Cerebellar cortex (tissue), 1 donor: ENCODE data around the gene HDAC7.
"Not testable (repeated sequence)": the region's sequence is repeated elsewhere in the genome, so short reads cannot be mapped to it uniquely, and the experiment has no call there.

Experiments
- DNase-seq: peaks from one replicate; pipeline ENCODE4 v3.0.0-alpha.2; 2015; ENCODE audit warnings: low spot score

Gene HDAC7

GRCh38 chr12:47849261-47849660 is 29.6 kb upstream of the HDAC7 start:
- no peak for DNase-seq

GRCh38 chr12:47848853-47849252 is 29.1 kb upstream of the HDAC7 start:
- DNase-seq: no peak

GRCh38 chr12:47846294-47846996 is 26.7 kb upstream of the HDAC7 start:
- no peak for DNase-seq

- DNase-seq: no peak
Measured at GRCh38 chr12:47845081-47845480, 25.4 kb upstream of the HDAC7 start.

- DNase-seq: no peak
Measured at GRCh38 chr12:47844264-47845019, 24.7 kb upstream of the HDAC7 start.

GRCh38 chr12:47843226-47843980 is 23.7 kb upstream of the HDAC7 start:
- no peak for DNase-seq

GRCh38 chr12:47842543-47842942 is 22.8 kb upstream of the HDAC7 start:
- not testable (repeated sequence) for DNase-seq

GRCh38 chr12:47841910-47842309 is 22.2 kb upstream of the HDAC7 start:
- DNase-seq: no peak

GRCh38 chr12:47841501-47841900 is 21.8 kb upstream of the HDAC7 start:
- DNase-seq: no peak

GRCh38 chr12:47840571-47840970 is 20.9 kb upstream of the HDAC7 start:
- no peak for DNase-seq

- no peak for DNase-seq
Measured at GRCh38 chr12:47839214-47839876, 19.6 kb upstream of the HDAC7 start.

- DNase-seq: peak; percentile 36
Measured at GRCh38 chr12:47838286-47838931, 18.7 kb upstream of the HDAC7 start.

GRCh38 chr12:47837190-47838171 is 17.8 kb upstream of the HDAC7 start:
- peak; percentile 88 for DNase-seq

GRCh38 chr12:47835831-47836155 is 16.1 kb upstream of the HDAC7 start:
- no peak for DNase-seq

- DNase-seq: no peak
Measured at GRCh38 chr12:47835006-47835830, 15.5 kb upstream of the HDAC7 start.

- DNase-seq: no peak
Measured at GRCh38 chr12:47834199-47834903, 14.6 kb upstream of the HDAC7 start.

GRCh38 chr12:47833591-47834012 is 13.9 kb upstream of the HDAC7 start:
- DNase-seq: no peak

GRCh38 chr12:47832263-47832933 is 12.7 kb upstream of the HDAC7 start:
- DNase-seq: no peak

GRCh38 chr12:47829584-47829983 is 9.9 kb upstream of the HDAC7 start:
- DNase-seq: no peak
